Progenitor cell of endocrine pancreas (in vitro differentiated cells): ENCODE measurements around the gene ZXDC. TPM values are rescaled to one million over a fixed set of nuclear protein-coding genes. Genes with fewer than 3 reads are reported as not detected.

ENCODE experiments used
- DNase-seq: peaks from one replicate; pipeline ENCODE4 v3.0.0; 2021; ENCODE audit warnings: low spot score; ENCODE audit not compliant: unreplicated experiment
- H3K27ac Mint-ChIP-seq: 2 replicates; pipeline ENCODE4 v1.8.0; 2021; ENCODE audit warnings: mild to moderate bottlenecking, moderate library complexity, mixed read lengths
- H3K27me3 Mint-ChIP-seq: 2 replicates; pipeline ENCODE4 v1.8.0; 2021; ENCODE audit warnings: mixed read lengths
- H3K36me3 Mint-ChIP-seq: 2 replicates; pipeline ENCODE4 v1.8.0; 2022; ENCODE audit warnings: mixed read lengths; ENCODE audit not compliant: insufficient read depth
- H3K4me1 Mint-ChIP-seq: 2 replicates; pipeline ENCODE4 v1.8.0; 2021; ENCODE audit warnings: low read depth, mixed read lengths
- H3K4me3 Mint-ChIP-seq: 2 replicates; pipeline ENCODE4 v1.8.0; 2021; ENCODE audit warnings: low read depth, mild to moderate bottlenecking, moderate library complexity, mixed read lengths
- H3K9me3 Mint-ChIP-seq: 2 replicates; pipeline ENCODE4 v1.8.0; 2021; ENCODE audit warnings: low read depth, mixed read lengths
- CTCF ChIP-seq: fragments of 200-600 bp; sonication (generic); IDR thresholded peaks from one replicate; pipeline ENCODE4 v1.5.0; 2021; ENCODE audit warnings: antibody characterized with exemption, mild to moderate bottlenecking; ENCODE audit not compliant: unreplicated experiment
- total RNA-seq: library from RNA; stranded (reverse); gene quantifications from 2 replicates; pipeline ENCODE4 v1.2.1, GENCODE V29; 2021

Gene ZXDC
- total RNA-seq, 1 donor from 2014 or later, result 40.5 TPM

DNA sequence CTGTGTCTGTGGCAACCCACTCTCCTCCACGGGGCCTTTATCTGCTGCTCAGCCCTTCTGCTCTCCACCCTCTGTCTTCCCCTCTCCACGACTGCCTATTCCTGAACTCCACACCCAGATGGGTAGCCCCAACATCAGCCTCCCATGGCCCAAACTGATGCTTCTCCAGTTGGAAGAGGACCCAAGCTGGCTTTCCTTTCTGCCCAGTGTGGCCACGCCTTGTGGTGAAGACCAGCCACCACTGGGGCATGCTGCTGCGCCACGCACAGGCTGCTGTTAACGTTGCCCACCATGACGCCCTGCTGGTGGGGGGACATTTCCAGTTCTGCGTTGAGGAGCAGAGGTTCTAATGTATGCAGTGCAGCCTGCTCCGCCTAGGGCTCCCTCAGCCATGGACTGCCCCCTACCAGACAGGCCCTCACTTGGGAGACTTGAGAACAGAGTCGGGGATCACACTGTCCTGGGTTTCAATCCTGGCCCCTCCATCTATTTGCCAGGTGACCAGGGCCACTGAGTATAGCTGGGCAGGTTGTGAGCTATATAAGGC lies 54.0 kb downstream of the ZXDC start:
- H3K4me3 Mint-ChIP-seq, result no peak overlapping the region
- no peaks in the 10 kb centered on the region for H3K27me3 Mint-ChIP-seq
- no peak for DNase-seq
- peaks cover 8% of the 10 kb centered on the region for H3K9me3 Mint-ChIP-seq
- H3K27ac Mint-ChIP-seq, result no peak overlapping the region
- no peak for TF ChIP-seq CTCF
- H3K36me3 Mint-ChIP-seq, result peaks cover 6% of the 10 kb centered on the region
- peaks cover 2% of the 10 kb centered on the region for H3K4me1 Mint-ChIP-seq

GRCh38 chr3:126419886-126420786 lies 55.6 kb downstream of the ZXDC start:
- DNase-seq, result no peak
- Mint-ChIP-seq H3K4me3 (no peak overlapping the region), H3K27me3 (no peaks in the 10 kb centered on the region), H3K36me3 (no peaks in the 10 kb centered on the region), H3K27ac (no peak overlapping the region), H3K4me1 (peaks cover 2% of the 10 kb centered on the region), H3K9me3 (no peaks in the 10 kb centered on the region)
- TF ChIP-seq CTCF, result no peak

GRCh38 chr3:126419151-126419703 lies 56.5 kb downstream of the ZXDC start:
- no peaks in the 10 kb centered on the region for H3K36me3 Mint-ChIP-seq
- no peak overlapping the region for H3K4me3 Mint-ChIP-seq
- no peak overlapping the region for H3K27ac Mint-ChIP-seq
- no peaks in the 10 kb centered on the region for H3K27me3 Mint-ChIP-seq
- H3K9me3 Mint-ChIP-seq, result no peaks in the 10 kb centered on the region
- H3K4me1 Mint-ChIP-seq, result peaks cover 2% of the 10 kb centered on the region
- no peak for DNase-seq
- no peak for TF ChIP-seq CTCF

DNA sequence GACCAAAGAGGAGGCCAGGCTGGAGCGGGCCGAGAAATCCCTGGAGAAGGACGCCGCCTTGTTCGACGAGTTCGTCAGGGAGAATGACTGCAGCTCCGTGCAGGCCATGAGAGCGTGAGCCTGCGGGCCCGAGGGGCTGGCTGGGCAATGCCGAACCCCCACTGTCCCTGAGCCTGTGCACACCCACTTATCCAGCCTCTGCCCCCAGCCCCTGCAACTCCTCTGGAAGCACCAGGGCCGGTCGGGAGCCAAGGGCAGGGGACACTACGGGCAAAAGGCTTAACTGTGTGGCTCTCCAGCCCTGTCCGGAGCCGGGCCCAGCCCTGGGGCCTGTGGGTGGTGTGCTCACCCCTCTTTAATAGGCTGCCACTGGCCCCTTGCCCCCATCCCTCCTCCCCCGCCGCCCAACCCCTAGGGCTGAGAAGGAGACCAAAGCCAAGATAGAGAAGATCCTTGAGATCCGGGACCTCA lies 57.0 kb downstream of the ZXDC start:
- H3K27me3 Mint-ChIP-seq, result no peaks in the 10 kb centered on the region
- DNase-seq, result no peak
- no peak overlapping the region for H3K4me3 Mint-ChIP-seq

More for the DNA sequence above, 57.0 kb downstream of the ZXDC start:
- Mint-ChIP-seq H3K4me1 (peaks cover 2% of the 10 kb centered on the region), H3K9me3 (no peaks in the 10 kb centered on the region), H3K36me3 (no peaks in the 10 kb centered on the region), H3K27ac (no peak overlapping the region)
- TF ChIP-seq CTCF, result no peak
